HCT116 (cell line): ENCODE data around the gene GNAS. TPM values are rescaled to one million over a fixed set of nuclear protein-coding genes. Genes with fewer than 3 reads are reported as not detected.

Source experiments
- ATAC-seq: fragments of 200-7000 bp; cut with Tn5 transposase; 2 replicates; pipeline ENCODE4 v1.9.1; 2020; ENCODE audit warnings: mild to moderate bottlenecking, moderate library complexity
- BruUV-seq: library from RNA; stranded (reverse); fragments of 400-500 nt; replicated peaks from 2 replicates; lab custom pipeline; 2021; lab: Mats Ljungman, UMichigan
- CTCF ChIA-PET: fragments of 300-600 bp; sonication (Branson Sonifier 250); formaldehyde crosslinking; loops from one replicate; lab custom pipeline; 2021; ENCODE audit warnings: antibody characterized with exemption; lab: Charles Lee
- POLR2A ChIA-PET: fragments of 300-600, 350-600 bp; sonication (Branson Sonifier 250); formaldehyde crosslinking; loops from one replicate; lab custom pipeline; 2021; ENCODE audit warnings: antibody characterized with exemption; lab: Charles Lee
- RAD21 ChIA-PET, 2 experiments: fragments of 300-600 bp; sonication (Branson Sonifier 250); formaldehyde crosslinking; loops; one replicate each; lab custom pipeline; 2023; ENCODE audit warnings: low total read pairs in 2 of 2; ENCODE audit not compliant: uncharacterized antibody in 2 of 2, unreplicated experiment in 2 of 2, low non-redundant PET in 1 of 2; lab: Charles Lee
- DNase-seq: peaks from one replicate; pipeline ENCODE4 v3.0.0-alpha.2; 2010; ENCODE audit warnings: low read depth, low spot score
- H2AFZ ChIP-seq: fragments of 200-600 bp; shearing (Covaris generic), sonication (generic); 2 replicates; pipeline ENCODE4 v1.6.1; 2017; ENCODE audit warnings: low read depth, mixed run types, mixed read lengths, antibody characterized with exemption, low read length; ENCODE audit not compliant: poor library complexity, severe bottlenecking
- H3K27ac ChIP-seq: 2 replicates; pipeline ENCODE4 v1.5.1; 2012; ENCODE audit warnings: low read depth, low read length
- H3K27me3 ChIP-seq: fragments of 200-600 bp; sonication (generic); 2 replicates; pipeline ENCODE4 v1.6.1; 2016; ENCODE audit warnings: mixed run types, low read length, mixed read lengths; ENCODE audit not compliant: insufficient read depth
- H3K36me3 ChIP-seq, 2 experiments: fragments of 200-500 bp in 1 of 2; fragments of 200-600 bp in 1 of 2; sonication (Bioruptor generic) in 1 of 2; sonication (generic) in 1 of 2; 2 replicates each; pipeline versions ENCODE4 v1.5.1 to v1.6.1; 2014 to 2016; ENCODE audit warnings: low read length in 2 of 2, inconsistent platforms in 1 of 2, mixed read lengths in 1 of 2, mixed run types in 1 of 2; ENCODE audit not compliant: insufficient read depth in 2 of 2, control insufficient read depth in 1 of 2
- H3K4me1 ChIP-seq, 2 experiments: fragments of 200-600 bp in 1 of 2; sonication (generic) in 1 of 2; 2 replicates each; pipeline versions ENCODE4 v1.5.1 to v1.6.1; 2012 to 2017; ENCODE audit warnings: low read length in 2 of 2, inconsistent platforms in 1 of 2, mild to moderate bottlenecking in 1 of 2, mixed read lengths in 1 of 2, mixed run types in 1 of 2, moderate library complexity in 1 of 2; ENCODE audit not compliant: insufficient read depth in 2 of 2, control insufficient read depth in 1 of 2
- H3K4me2 ChIP-seq: fragments of 200-600 bp; sonication (generic); 2 replicates; pipeline ENCODE4 v1.6.1; 2017; ENCODE audit warnings: mixed run types, low read length, mixed read lengths
- H3K4me3 ChIP-seq, 2 experiments: fragments of 200-600 bp in 1 of 2; sonication (generic) in 1 of 2; replicated peaks in 1 of 2; 2 replicates each; pipeline ENCODE4 v1.5.1; 2011 to 2016; ENCODE audit warnings: low read length in 2 of 2, control low read depth in 1 of 2, low read depth in 1 of 2, mild to moderate bottlenecking in 1 of 2, mixed read lengths in 1 of 2, mixed run types in 1 of 2
- H3K79me2 ChIP-seq: fragments of 200-600 bp; sonication (generic); 2 replicates; pipeline ENCODE4 v1.6.1; 2017; ENCODE audit warnings: mild to moderate bottlenecking, mixed run types, low read length, moderate library complexity, mixed read lengths; ENCODE audit not compliant: insufficient read depth
- H3K9ac ChIP-seq: fragments of 200-600 bp; sonication (generic); 2 replicates; pipeline ENCODE4 v1.6.1; 2016; ENCODE audit warnings: low read length, mixed read lengths
- H3K9me2 ChIP-seq: fragments of 200-600 bp; sonication (generic), shearing (Covaris generic); 2 replicates; pipeline ENCODE4 v1.6.1; 2017; ENCODE audit warnings: mixed run types, mild to moderate bottlenecking, moderate library complexity; ENCODE audit not compliant: insufficient read depth
- H3K9me3 ChIP-seq, 2 experiments: fragments of 200-500 bp in 1 of 2; fragments of 200-600 bp in 1 of 2; sonication (Bioruptor generic) in 1 of 2; sonication (generic) in 1 of 2; 2 replicates each; pipeline ENCODE4 v1.6.1; 2014 to 2017; ENCODE audit warnings: low read length in 2 of 2, mixed read lengths in 2 of 2, inconsistent platforms in 1 of 2, low read depth in 1 of 2, mild to moderate bottlenecking in 1 of 2, mixed run types in 1 of 2, moderate library complexity in 1 of 2; ENCODE audit not compliant: control insufficient read depth in 1 of 2, insufficient read depth in 1 of 2
- H4K20me1 ChIP-seq: fragments of 200-600 bp; sonication (generic), shearing (Covaris generic); 2 replicates; pipeline ENCODE4 v1.6.1; 2017; ENCODE audit warnings: mixed run types, mild to moderate bottlenecking, moderate library complexity; ENCODE audit not compliant: insufficient read depth
- ATF3 ChIP-seq: IDR thresholded peaks from 2 replicates; pipeline ENCODE4 v1.6.1; 2012
- EGR1 ChIP-seq: IDR thresholded peaks from 2 replicates; pipeline ENCODE4 v1.6.1; 2012; ENCODE audit warnings: low read depth
- EZH2 ChIP-seq: fragments of 200-600 bp; sonication (generic); IDR thresholded peaks from 2 replicates; pipeline ENCODE4 v1.6.1; 2017; ENCODE audit warnings: antibody characterized with exemption, mixed run types
- EZH2phosphoT487 ChIP-seq: fragments of 200-600 bp; IDR thresholded peaks from 2 replicates; pipeline ENCODE4 v1.6.1; 2018; ENCODE audit warnings: antibody characterized with exemption, borderline replicate concordance
- MAX ChIP-seq: IDR thresholded peaks from 2 replicates; pipeline ENCODE4 v1.6.1; 2012
- POLR2AphosphoS5 ChIP-seq: IDR thresholded peaks from 2 replicates; pipeline ENCODE4 v1.6.1; 2011; ENCODE audit warnings: mild to moderate bottlenecking, low read depth, low read length, moderate library complexity
- REST ChIP-seq: IDR thresholded peaks from 2 replicates; pipeline ENCODE4 v1.6.1; 2012; ENCODE audit warnings: low read depth
- SP1 ChIP-seq: IDR thresholded peaks from 2 replicates; pipeline ENCODE4 v1.6.1; 2012; ENCODE audit warnings: low read depth
- ZBTB33 ChIP-seq: IDR thresholded peaks from 2 replicates; pipeline ENCODE4 v1.6.1; 2011; ENCODE audit warnings: mild to moderate bottlenecking, low read length, moderate library complexity; ENCODE audit not compliant: insufficient replicate concordance; ENCODE audit errors: extremely low read depth
- intact Hi-C: fragments of 100-400 bp; cut with micrococcal nuclease; formaldehyde crosslinking; loops from 2 replicates; pipeline ENCODE4 v1.10.0; 2022
- total RNA-seq: library from RNA; stranded (reverse); gene quantifications from one replicate; pipeline ENCODE4 v1.2.1, GENCODE V29; 2021; ENCODE audit not compliant: unreplicated experiment

GNAS gene
- total RNA-seq, 1 experiment from 2014 or later = 699 TPM

- Histone ChIP-seq H3K36me3 (no peaks in the 10 kb centered on the region), H2AFZ (no peak overlapping the region), H3K9me2 (no peaks in the 10 kb centered on the region), H3K9me3 (no peaks in the 10 kb centered on the region), H3K4me1 (peaks cover 0 to 11% of the 10 kb centered on the region in 2 experiments; a peak in 1 of 4 replicates), H3K4me3 (no peak overlapping the region), H4K20me1 (no peaks in the 10 kb centered on the region), H3K27ac (no peak overlapping the region), H3K27me3 (no peaks in the 10 kb centered on the region), H3K4me2 (no peak overlapping the region), H3K79me2 (peaks cover 13% of the 10 kb centered on the region; the same call in 1 of the 2 replicates), H3K9ac (no peak overlapping the region)
- CTCF ChIA-PET = interaction anchor here (0.5 kb wide), 1 partner anchor 10 kb away, joined by 4 read pairs; no protein-coding TSS in a partner anchor
- intact Hi-C loops = loop anchor here (10.0 kb wide), 1 partner anchor 232 kb away; the partner anchor contains the start of gene STX16
- RAD21 ChIA-PET = no interaction called here
- DNase-seq (no peak), ATAC-seq (no peak)
- TF ChIP-seq SP1 (no peak), EZH2 (no peak), ZBTB33 (no peak), ATF3 (no peak), MAX (no peak), REST (no peak), EGR1 (no peak), EZH2phosphoT487 (no peak), POLR2AphosphoS5 (no peak)
- BruUV-seq = no TSS peak
- POLR2A ChIA-PET = no interaction called here
Observed at GRCh38 chr20:58886546-58886945, 34.0 kb downstream of the GNAS start.
